OCI-LY7 (cell line): Measurements from ENCODE around the gene SYTL3. TPM values are rescaled to one million over a fixed set of nuclear protein-coding genes. Genes with fewer than 3 reads are reported as not detected.

Source experiments
- BruUV-seq: library from RNA; stranded (reverse); fragments of 400-500 nt; replicated peaks from 2 replicates; lab custom pipeline; 2021; lab: Mats Ljungman, UMichigan
- CTCF ChIA-PET: fragments of 300-600 bp; sonication (Branson Sonifier 250); formaldehyde crosslinking; loops from one replicate; lab custom pipeline; 2022; ENCODE audit warnings: antibody characterized with exemption; ENCODE audit not compliant: unreplicated experiment; lab: Charles Lee
- POLR2A ChIA-PET: fragments of 300-600 bp; sonication (Branson Sonifier 250); formaldehyde crosslinking; loops from one replicate; lab custom pipeline; 2022; ENCODE audit warnings: antibody characterized with exemption; lab: Charles Lee
- DNase-seq: peaks from one replicate; pipeline ENCODE4 v3.0.0-alpha.2; 2015; ENCODE audit warnings: low spot score
- H2AFZ ChIP-seq: fragments of 200-600 bp; sonication (generic), shearing (Covaris generic); 2 replicates; pipeline ENCODE4 v1.6.1; 2014; ENCODE audit warnings: mild to moderate bottlenecking, antibody characterized with exemption, low read length, moderate library complexity
- H3K27ac ChIP-seq: fragments of 200-600 bp; sonication (generic); 2 replicates; pipeline ENCODE4 v1.5.1; 2014; ENCODE audit warnings: mixed run types, low read depth, mild to moderate bottlenecking, moderate library complexity, low read length, inconsistent platforms; ENCODE audit not compliant: poor library complexity, severe bottlenecking
- H3K36me3 ChIP-seq: fragments of 200-600 bp; sonication (generic); 2 replicates; pipeline ENCODE4 v1.6.1; 2014; ENCODE audit warnings: mild to moderate bottlenecking, antibody characterized with exemption, low read length, moderate library complexity, mixed read lengths; ENCODE audit not compliant: insufficient read depth
- H3K4me1 ChIP-seq: fragments of 200-600 bp; sonication (generic); 2 replicates; pipeline ENCODE4 v1.5.1; 2014; ENCODE audit warnings: mild to moderate bottlenecking, low read length; ENCODE audit not compliant: insufficient read depth, poor library complexity, severe bottlenecking
- H3K4me2 ChIP-seq: fragments of 200-600 bp; sonication (generic); 2 replicates; pipeline ENCODE4 v1.6.1; 2014; ENCODE audit warnings: mild to moderate bottlenecking, low read length
- H3K4me3 ChIP-seq: fragments of 200-600 bp; sonication (generic); 2 replicates; pipeline ENCODE4 v1.5.1; 2014; ENCODE audit warnings: mild to moderate bottlenecking, low read depth, low read length; ENCODE audit not compliant: poor library complexity, severe bottlenecking
- H3K79me2 ChIP-seq: fragments of 200-600 bp; sonication (generic); 2 replicates; pipeline ENCODE4 v1.6.1; 2016; ENCODE audit warnings: low read depth, mild to moderate bottlenecking, low read length, moderate library complexity, mixed read lengths; ENCODE audit not compliant: insufficient read depth
- H3K9me2 ChIP-seq: fragments of 200-600 bp; sonication (generic); 2 replicates; pipeline ENCODE4 v1.6.1; 2016; ENCODE audit warnings: mild to moderate bottlenecking, low read length, mixed read lengths; ENCODE audit not compliant: insufficient read depth
- H3K9me3 ChIP-seq: fragments of 200-600 bp; sonication (generic); 2 replicates; pipeline ENCODE4 v1.6.1; 2014; ENCODE audit warnings: mild to moderate bottlenecking, mixed run types, low read length, mixed read lengths
- H4K20me1 ChIP-seq: fragments of 200-600 bp; sonication (generic); 2 replicates; pipeline ENCODE4 v1.6.1; 2014; ENCODE audit warnings: mild to moderate bottlenecking, antibody characterized with exemption, low read length, moderate library complexity, mixed read lengths; ENCODE audit not compliant: insufficient read depth
- EZH2phosphoT487 ChIP-seq: fragments of 200-600 bp; sonication (generic); IDR thresholded peaks from 2 replicates; pipeline ENCODE4 v1.6.1; 2018; ENCODE audit warnings: low read depth, borderline replicate concordance, mild to moderate bottlenecking, mixed run types, antibody characterized with exemption, low read length, moderate library complexity, mixed read lengths
- intact Hi-C: fragments of 100-400 bp; cut with micrococcal nuclease; formaldehyde crosslinking; loops from one replicate; pipeline ENCODE4 v1.10.0; 2022; ENCODE audit not compliant: unreplicated experiment
- total RNA-seq, 2 experiments: library from RNA; depleted of rRNA in 1 of 2; stranded (reverse); fragments of >200 nt in 1 of 2; shearing (Covaris generic) in 1 of 2; gene quantifications; 2 replicates each; pipeline ENCODE4 v1.2.3, GENCODE V29; 2014 to 2022
- TF ChIP-seq, protein P1 (sequence below): fragments of 200-600 bp; sonication (generic); conservative IDR thresholded peaks from 2 replicates; pipeline ENCODE4 v1.5.1; 2014; ENCODE audit warnings: mild to moderate bottlenecking, antibody characterized with exemption, low read length, moderate library complexity, mixed read lengths

SYTL3 gene
- total RNA-seq, 2 experiments from 2014 or later: 0.32 to 0.89 TPM

GRCh38 chr6:158764183-158764849 lies 114.5 kb downstream of the SYTL3 start:
- Histone ChIP-seq H3K27ac (no peak overlapping the region), H3K4me2 (no peak overlapping the region), H3K36me3 (peaks cover 54% of the 10 kb centered on the region), H3K4me1 (no peaks in the 10 kb centered on the region), H2AFZ (no peak overlapping the region), H4K20me1 (no peaks in the 10 kb centered on the region), H3K4me3 (no peak overlapping the region), H3K9me3 (no peaks in the 10 kb centered on the region), H3K79me2 (no peaks in the 10 kb centered on the region), H3K9me2 (no peaks in the 10 kb centered on the region)
- ChIA-PET CTCF (no interaction called here), POLR2A (interaction anchor here (0.6 to 2.0 kb wide), 3 partner anchors 15 to 33 kb away, joined by 3 to 8 read pairs (median 4); no protein-coding TSS in a partner anchor)
- TF ChIP-seq, protein P1, sequence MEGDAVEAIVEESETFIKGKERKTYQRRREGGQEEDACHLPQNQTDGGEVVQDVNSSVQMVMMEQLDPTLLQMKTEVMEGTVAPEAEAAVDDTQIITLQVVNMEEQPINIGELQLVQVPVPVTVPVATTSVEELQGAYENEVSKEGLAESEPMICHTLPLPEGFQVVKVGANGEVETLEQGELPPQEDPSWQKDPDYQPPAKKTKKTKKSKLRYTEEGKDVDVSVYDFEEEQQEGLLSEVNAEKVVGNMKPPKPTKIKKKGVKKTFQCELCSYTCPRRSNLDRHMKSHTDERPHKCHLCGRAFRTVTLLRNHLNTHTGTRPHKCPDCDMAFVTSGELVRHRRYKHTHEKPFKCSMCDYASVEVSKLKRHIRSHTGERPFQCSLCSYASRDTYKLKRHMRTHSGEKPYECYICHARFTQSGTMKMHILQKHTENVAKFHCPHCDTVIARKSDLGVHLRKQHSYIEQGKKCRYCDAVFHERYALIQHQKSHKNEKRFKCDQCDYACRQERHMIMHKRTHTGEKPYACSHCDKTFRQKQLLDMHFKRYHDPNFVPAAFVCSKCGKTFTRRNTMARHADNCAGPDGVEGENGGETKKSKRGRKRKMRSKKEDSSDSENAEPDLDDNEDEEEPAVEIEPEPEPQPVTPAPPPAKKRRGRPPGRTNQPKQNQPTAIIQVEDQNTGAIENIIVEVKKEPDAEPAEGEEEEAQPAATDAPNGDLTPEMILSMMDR: no peak
- no peak for TF ChIP-seq EZH2phosphoT487
- no TSS peak for BruUV-seq
- DNase-seq: no peak
- intact Hi-C loops: no loop called here

DNA sequence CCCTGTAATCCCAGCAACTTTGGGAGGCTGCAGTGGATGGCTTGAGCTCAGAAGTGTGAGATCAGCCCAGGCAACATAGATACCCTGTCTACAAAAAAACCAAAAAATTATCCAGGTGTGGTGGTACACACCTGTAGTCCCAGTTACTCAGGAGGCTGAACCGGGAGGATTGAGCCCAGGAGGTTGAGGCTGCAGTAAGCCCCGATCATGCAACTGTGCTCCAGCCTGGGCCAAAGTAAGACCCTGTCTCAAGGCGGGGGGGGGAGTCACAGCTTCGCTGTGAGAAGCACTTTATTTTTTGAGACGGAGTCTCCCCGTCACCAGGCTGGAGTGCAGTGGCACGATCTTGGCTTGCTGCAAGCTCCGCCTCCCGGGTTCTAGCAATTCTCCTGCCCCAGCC lies 115.1 kb downstream of the SYTL3 start:
- no peak overlapping the region for H3K4me3 ChIP-seq
- H4K20me1 ChIP-seq: no peaks in the 10 kb centered on the region
- no peaks in the 10 kb centered on the region for H3K79me2 ChIP-seq
- no peaks in the 10 kb centered on the region for H3K9me2 ChIP-seq
- H3K9me3 ChIP-seq: no peaks in the 10 kb centered on the region
- TF ChIP-seq EZH2phosphoT487: no peak
- no peaks in the 10 kb centered on the region for H3K4me1 ChIP-seq
- H3K27ac ChIP-seq: no peak overlapping the region
- CTCF ChIA-PET: no interaction called here
- H3K36me3 ChIP-seq: peaks cover 60% of the 10 kb centered on the region
- POLR2A ChIA-PET: interaction anchor here (0.6 to 2.0 kb wide), 3 partner anchors 15 to 33 kb away, joined by 3 to 8 read pairs (median 4); no protein-coding TSS in a partner anchor
- no TSS peak for BruUV-seq
- no peak overlapping the region for H2AFZ ChIP-seq
- DNase-seq: no peak
- intact Hi-C loops: no loop called here
- no peak overlapping the region for H3K4me2 ChIP-seq

DNA sequence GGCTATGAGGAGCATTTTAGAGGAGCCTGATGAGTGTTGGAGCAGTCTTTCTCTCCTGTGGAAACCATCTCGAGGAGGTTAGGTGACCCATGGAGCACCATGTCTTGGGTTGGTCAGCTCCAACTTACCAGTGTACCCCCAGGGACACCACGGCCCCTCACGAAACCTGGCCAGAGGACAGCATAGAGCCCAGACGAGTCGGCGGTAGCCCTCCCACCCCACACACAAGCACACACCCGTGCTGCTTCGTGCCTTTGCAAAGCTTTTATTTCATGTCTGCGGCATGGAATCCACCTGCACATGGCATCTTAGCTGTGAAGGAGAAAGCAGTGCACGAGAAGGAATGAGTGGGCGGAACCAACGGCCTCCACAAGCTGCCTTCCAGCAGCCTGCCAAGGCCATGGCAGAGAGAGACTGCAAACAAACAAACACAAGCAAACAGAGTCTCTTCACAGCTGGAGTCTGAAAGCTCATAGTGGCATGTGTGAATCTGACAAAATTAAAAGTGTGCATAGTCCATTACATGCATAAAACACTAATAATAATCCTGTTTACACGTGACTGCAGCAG lies 115.7 kb downstream of the SYTL3 start:
- no peak for DNase-seq
- Histone ChIP-seq H3K79me2 (no peaks in the 10 kb centered on the region), H2AFZ (no peak overlapping the region), H4K20me1 (no peaks in the 10 kb centered on the region), H3K27ac (no peak overlapping the region), H3K4me1 (no peaks in the 10 kb centered on the region), H3K4me2 (no peak overlapping the region), H3K9me3 (no peaks in the 10 kb centered on the region), H3K9me2 (no peaks in the 10 kb centered on the region), H3K36me3 (peaks cover 67% of the 10 kb centered on the region), H3K4me3 (no peak overlapping the region)
- CTCF ChIA-PET: no interaction called here
- intact Hi-C loops: no loop called here
- no TSS peak for BruUV-seq
- TF ChIP-seq, protein P1: no peak
- no peak for TF ChIP-seq EZH2phosphoT487
- POLR2A ChIA-PET: interaction anchor here (0.7 to 2.0 kb wide), 5 partner anchors 14 to 194 kb away, joined by 3 to 8 read pairs (median 3); no protein-coding TSS in a partner anchor
